ENCODE results near the gene KIRREL1.
A peak's percentile ranks its signal among the peaks of the same experiment; 100 is the strongest.

KIRREL1 gene

GRCh38 chr1:157975228-157975950, 18.1 kb upstream of the KIRREL1 start:
- TF ChIP-seq ZFP3 (CRISPR knock-in tag; IDR thresholded peaks at IDR 0.05) (no peak), TCF4 (CRISPR knock-in tag; IDR thresholded peaks at IDR 0.05; ENCODE audit: borderline replicate concordance) (no peak), ESRRG (CRISPR knock-in tag; IDR thresholded peaks at IDR 0.05) (no peak), PATZ1 (CRISPR knock-in tag; IDR thresholded peaks at IDR 0.05; ENCODE audit: borderline replicate concordance) (no peak), SNAI2 (CRISPR knock-in tag; IDR thresholded peaks at IDR 0.05) (no peak), PPARA (CRISPR knock-in tag; IDR thresholded peaks at IDR 0.05; ENCODE audit: borderline replicate concordance) (no peak), RARB (CRISPR knock-in tag; IDR thresholded peaks at IDR 0.05) (no peak), ZC3H10 (CRISPR knock-in tag; IDR thresholded peaks at IDR 0.05) (no peak), CREB5 (CRISPR knock-in tag; IDR thresholded peaks at IDR 0.05; ENCODE audit: low read depth) (no peak), OSR1 (CRISPR knock-in tag; IDR thresholded peaks at IDR 0.05) (no peak)
- no peak; the same call in 2 of the 3 replicates for ATAC-seq

GRCh38 chr1:157976888-157977287, 16.6 kb upstream of the KIRREL1 start:
- TF ChIP-seq ZFP30 (CRISPR knock-in tag; IDR thresholded peaks at IDR 0.05) (no peak), OSR1 (CRISPR knock-in tag; IDR thresholded peaks at IDR 0.05) (no peak), CSRNP3 (CRISPR knock-in tag; IDR thresholded peaks at IDR 0.05) (no peak), TSHZ2 (CRISPR knock-in tag; IDR thresholded peaks at IDR 0.05) (no peak), SNAI2 (CRISPR knock-in tag; IDR thresholded peaks at IDR 0.05) (no peak), ISL1 (CRISPR knock-in tag; IDR thresholded peaks at IDR 0.05) (no peak)
- no peak for ATAC-seq

GRCh38 chr1:157978586-157979403, 14.7 kb upstream of the KIRREL1 start:
- TF ChIP-seq GLIS3 (CRISPR knock-in tag; IDR thresholded peaks at IDR 0.05) (no peak), TOX (CRISPR knock-in tag; IDR thresholded peaks at IDR 0.05; ENCODE audit: borderline replicate concordance) (no peak), TCF4 (CRISPR knock-in tag; IDR thresholded peaks at IDR 0.05; ENCODE audit: borderline replicate concordance) (no peak), POU6F1 (CRISPR knock-in tag; IDR thresholded peaks at IDR 0.05; ENCODE audit: borderline replicate concordance, low read depth) (no peak), BACH2 (CRISPR knock-in tag; IDR thresholded peaks at IDR 0.05; ENCODE audit: borderline replicate concordance) (no peak), PATZ1 (CRISPR knock-in tag; IDR thresholded peaks at IDR 0.05; ENCODE audit: borderline replicate concordance) (no peak), ESRRG (CRISPR knock-in tag; IDR thresholded peaks at IDR 0.05) (no peak), CREB5 (CRISPR knock-in tag; IDR thresholded peaks at IDR 0.05; ENCODE audit: low read depth) (no peak)

More at GRCh38 chr1:157978586-157979403, 14.7 kb upstream of the KIRREL1 start:
- peak; percentile 67 for ATAC-seq
